Measurements from ENCODE around the gene CD320.
"Not testable (repeated sequence)": the region's sequence is repeated elsewhere in the genome, so short reads cannot be mapped to it uniquely, and the experiment has no call there.

Gene CD320

GRCh38 chr19:8265872-8266271, 42.3 kb downstream of the CD320 start:
- Histone ChIP-seq H3K4me3 (no peak overlapping the region), H3K27ac (no peak overlapping the region), H3K27me3 (no peaks in the 10 kb centered on the region), H3K4me2 (no peak overlapping the region), H4K20me1 (no peaks in the 10 kb centered on the region), H3K9me3 (no peaks in the 10 kb centered on the region), H3K4me1 (peaks cover 36% of the 10 kb centered on the region), H3K36me3 (peaks cover 25% of the 10 kb centered on the region), H3K9ac (no peak overlapping the region)
- TF ChIP-seq Cebpa-rat (IDR thresholded peaks at IDR 0.05), result no peak

GRCh38 chr19:8264248-8264647, 43.9 kb downstream of the CD320 start:
- not testable (repeated sequence) for H3K27me3 ChIP-seq, H3K4me3 ChIP-seq, H3K9ac ChIP-seq, H3K4me2 ChIP-seq, H3K27ac ChIP-seq, H3K9me3 ChIP-seq, H4K20me1 ChIP-seq
- peaks cover 27% of the 10 kb centered on the region for H3K4me1 ChIP-seq
- peaks cover 40% of the 10 kb centered on the region for H3K36me3 ChIP-seq

GRCh38 chr19:8262431-8262830, 45.7 kb downstream of the CD320 start:
- no peak overlapping the region for H3K4me2 ChIP-seq
- TF ChIP-seq Cebpa-rat (IDR thresholded peaks at IDR 0.05), result no peak
- H3K9ac ChIP-seq, result no peak overlapping the region

GRCh38 chr19:8261881-8262280, 46.3 kb downstream of the CD320 start:
- Histone ChIP-seq H3K27ac (no peak overlapping the region), H3K4me1 (peaks cover 4% of the 10 kb centered on the region; the same call in 1 of the 2 replicates), H3K36me3 (peaks cover 64% of the 10 kb centered on the region), H3K4me2 (no peak overlapping the region), H3K9ac (no peak overlapping the region), H3K27me3 (no peaks in the 10 kb centered on the region), H3K4me3 (no peak overlapping the region), H3K9me3 (no peaks in the 10 kb centered on the region), H4K20me1 (no peaks in the 10 kb centered on the region)
- TF ChIP-seq Cebpa-rat (IDR thresholded peaks at IDR 0.05), result no peak

More at GRCh38 chr19:8262431-8262830, 45.7 kb downstream of the CD320 start:
- no peak overlapping the region for H3K27ac ChIP-seq
- H3K27me3 ChIP-seq, result no peaks in the 10 kb centered on the region
- H3K9me3 ChIP-seq, result no peaks in the 10 kb centered on the region
- H3K36me3 ChIP-seq, result peaks cover 58% of the 10 kb centered on the region
- no peak overlapping the region for H3K4me3 ChIP-seq
- peaks cover 9% of the 10 kb centered on the region for H3K4me1 ChIP-seq
- H4K20me1 ChIP-seq, result no peaks in the 10 kb centered on the region

GRCh38 chr19:8261347-8261746, 46.8 kb downstream of the CD320 start:
- no peak overlapping the region for H3K27ac ChIP-seq
- no peak overlapping the region for H3K4me2 ChIP-seq
- H3K9ac ChIP-seq, result no peak overlapping the region
- no peaks in the 10 kb centered on the region for H3K9me3 ChIP-seq
- H3K36me3 ChIP-seq, result peaks cover 69% of the 10 kb centered on the region
- H3K4me1 ChIP-seq, result peaks cover under 1% of the 10 kb centered on the region; the same call in 1 of the 2 replicates
- TF ChIP-seq Cebpa-rat (IDR thresholded peaks at IDR 0.05), result no peak
- H3K27me3 ChIP-seq, result no peaks in the 10 kb centered on the region
- H4K20me1 ChIP-seq, result no peaks in the 10 kb centered on the region
- H3K4me3 ChIP-seq, result no peak overlapping the region

- no peak for TF ChIP-seq Cebpa-rat (IDR thresholded peaks at IDR 0.05)
- peaks cover 84% of the 10 kb centered on the region for H3K36me3 ChIP-seq
Observed at GRCh38 chr19:8259922-8260247, 48.3 kb downstream of the CD320 start.

GRCh38 chr19:8259142-8259921, 48.8 kb downstream of the CD320 start:
- no peak overlapping the region for H3K4me2 ChIP-seq
- H3K4me3 ChIP-seq, result no peak overlapping the region
- H3K27me3 ChIP-seq, result no peaks in the 10 kb centered on the region
- H3K27ac ChIP-seq, result no peak overlapping the region
- H4K20me1 ChIP-seq, result no peaks in the 10 kb centered on the region
- no peak for TF ChIP-seq Cebpa-rat (IDR thresholded peaks at IDR 0.05)
- H3K4me1 ChIP-seq, result no peaks in the 10 kb centered on the region; the same call in 1 of the 2 replicates
- peaks cover 89% of the 10 kb centered on the region for H3K36me3 ChIP-seq
- no peak overlapping the region for H3K9ac ChIP-seq
- H3K9me3 ChIP-seq, result no peaks in the 10 kb centered on the region

More at GRCh38 chr19:8259922-8260247, 48.3 kb downstream of the CD320 start:
- Histone ChIP-seq H3K9ac (no peak overlapping the region), H3K4me1 (no peaks in the 10 kb centered on the region; the same call in 1 of the 2 replicates), H4K20me1 (no peaks in the 10 kb centered on the region), H3K9me3 (no peaks in the 10 kb centered on the region), H3K4me3 (no peak overlapping the region), H3K4me2 (no peak overlapping the region), H3K27ac (no peak overlapping the region), H3K27me3 (no peaks in the 10 kb centered on the region)

- Histone ChIP-seq H3K4me1 (no peaks in the 10 kb centered on the region; the same call in 1 of the 2 replicates), H3K27me3 (no peaks in the 10 kb centered on the region), H3K27ac (no peak overlapping the region), H4K20me1 (peaks cover 5% of the 10 kb centered on the region; the same call in 1 of the 2 replicates), H3K9ac (no peak overlapping the region), H3K4me2 (no peak overlapping the region), H3K9me3 (no peaks in the 10 kb centered on the region), H3K36me3 (peaks cover 92% of the 10 kb centered on the region), H3K4me3 (no peak overlapping the region)
- TF ChIP-seq Cebpa-rat (IDR thresholded peaks at IDR 0.05), result no peak
Observed at GRCh38 chr19:8257052-8257443, 51.1 kb downstream of the CD320 start.

- no peak overlapping the region for H3K4me2 ChIP-seq
- TF ChIP-seq Cebpa-rat (IDR thresholded peaks at IDR 0.05), result no peak
- no peak overlapping the region for H3K4me3 ChIP-seq
- H4K20me1 ChIP-seq, result peaks cover 5% of the 10 kb centered on the region; the same call in 1 of the 2 replicates
- peaks cover 92% of the 10 kb centered on the region for H3K36me3 ChIP-seq
- H3K4me1 ChIP-seq, result no peaks in the 10 kb centered on the region; the same call in 1 of the 2 replicates
- H3K9ac ChIP-seq, result no peak overlapping the region
- no peaks in the 10 kb centered on the region for H3K27me3 ChIP-seq
- no peaks in the 10 kb centered on the region for H3K9me3 ChIP-seq
- H3K27ac ChIP-seq, result no peak overlapping the region
Observed at GRCh38 chr19:8256276-8257051, 51.7 kb downstream of the CD320 start.
